SIG-M5 treated with dmso at 0.1 percent for 504 hours (cell line): ENCODE data around the gene ABHD8.
"Not testable (repeated sequence)": the region's sequence is repeated elsewhere in the genome, so short reads cannot be mapped to it uniquely, and the experiment has no call there.

Experiments used
- DNase-seq: peaks from one replicate; lab custom pipeline; 2025; ENCODE audit not compliant: unreplicated experiment; lab: John Stamatoyannopoulos, UW

ABHD8 gene

DNA sequence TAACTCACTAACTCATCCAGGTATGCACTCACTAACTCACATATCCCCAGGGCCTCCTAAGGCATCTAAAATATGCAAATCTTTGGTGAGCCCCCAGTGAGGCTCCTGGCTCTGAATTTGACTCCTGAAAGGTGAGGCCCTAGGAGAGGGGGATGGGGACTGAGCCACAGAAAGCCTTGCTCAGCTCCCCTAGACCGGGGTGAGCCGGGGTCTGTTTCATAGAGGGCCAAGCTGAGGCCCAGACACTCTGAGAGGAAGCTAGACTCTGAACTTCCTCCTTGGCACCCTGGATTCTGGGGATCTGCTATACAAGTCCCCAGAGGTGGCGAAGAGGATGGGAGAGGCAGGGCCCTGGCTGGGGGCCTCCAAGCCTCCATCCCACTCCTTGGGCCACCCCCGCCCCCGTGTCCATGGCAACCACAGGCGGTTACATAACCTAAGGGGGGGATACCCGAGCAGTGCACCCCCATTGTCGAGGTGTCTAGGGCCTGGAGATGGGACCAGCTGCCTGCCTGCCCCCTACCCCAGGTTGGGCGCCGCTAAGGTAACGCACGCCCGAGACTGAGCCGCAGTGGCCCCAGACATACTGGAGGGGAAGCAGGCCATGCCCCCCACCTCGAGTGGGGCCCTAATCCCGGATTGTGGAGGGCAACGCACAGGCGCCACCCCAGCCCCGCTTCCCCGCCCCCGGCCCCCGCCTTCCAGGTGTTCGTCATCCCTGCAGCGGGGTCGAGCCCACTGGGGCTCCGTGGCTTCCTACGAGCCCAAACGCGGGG lies 646 bp downstream of the ABHD8 start:
- DNase-seq, result peak; percentile 43

GRCh38 chr19:17300992-17301619 lies 2.1 kb downstream of the ABHD8 start:
- no peak for DNase-seq

GRCh38 chr19:17296976-17297375 lies 6.2 kb downstream of the ABHD8 start:
- no peak for DNase-seq

GRCh38 chr19:17296273-17296672 lies 7.0 kb downstream of the ABHD8 start:
- no peak for DNase-seq

GRCh38 chr19:17295551-17295950 lies 7.7 kb downstream of the ABHD8 start:
- not testable (repeated sequence) for DNase-seq

DNA sequence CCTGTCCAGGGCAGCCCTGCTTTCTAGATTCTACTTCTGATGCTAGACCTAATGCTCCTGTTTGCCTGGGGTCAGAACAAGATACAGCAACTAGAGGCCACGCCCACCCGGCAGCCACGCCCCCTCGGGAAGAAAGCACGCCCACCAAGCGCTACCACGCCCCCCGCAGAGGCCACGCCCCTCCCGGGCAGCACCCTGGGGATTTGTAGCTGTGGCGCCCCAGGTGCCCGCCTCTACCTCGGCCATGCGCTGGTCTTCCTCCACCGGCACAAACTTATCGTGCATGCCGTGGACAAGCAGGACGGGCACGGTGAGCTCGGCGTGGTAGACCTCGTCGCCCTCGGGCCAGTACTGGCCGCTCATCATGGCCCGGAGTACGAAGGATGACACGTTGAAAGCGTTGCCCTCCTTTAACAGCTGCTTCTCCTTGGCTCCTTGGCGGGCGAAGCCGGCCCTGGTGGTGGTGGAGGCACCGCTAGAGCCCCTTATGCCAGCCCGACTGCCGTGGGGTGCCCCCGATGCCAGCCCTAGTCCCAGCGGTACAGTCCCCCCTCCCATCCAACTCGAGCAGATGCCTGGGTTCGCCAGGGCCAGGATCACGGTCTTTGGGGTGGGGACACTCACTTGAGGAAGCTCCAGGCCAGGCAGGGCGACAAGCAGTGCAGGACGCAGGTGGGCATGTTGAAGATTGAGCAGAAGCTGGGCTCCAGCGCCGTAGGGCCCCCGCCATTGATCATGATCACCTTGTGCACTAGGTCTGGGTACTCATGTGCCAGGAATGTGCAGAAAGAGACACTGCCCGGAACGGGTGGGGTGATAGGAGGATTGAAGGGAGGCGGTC lies 9.0 kb downstream of the ABHD8 start:
- DNase-seq, result no peak

DNA sequence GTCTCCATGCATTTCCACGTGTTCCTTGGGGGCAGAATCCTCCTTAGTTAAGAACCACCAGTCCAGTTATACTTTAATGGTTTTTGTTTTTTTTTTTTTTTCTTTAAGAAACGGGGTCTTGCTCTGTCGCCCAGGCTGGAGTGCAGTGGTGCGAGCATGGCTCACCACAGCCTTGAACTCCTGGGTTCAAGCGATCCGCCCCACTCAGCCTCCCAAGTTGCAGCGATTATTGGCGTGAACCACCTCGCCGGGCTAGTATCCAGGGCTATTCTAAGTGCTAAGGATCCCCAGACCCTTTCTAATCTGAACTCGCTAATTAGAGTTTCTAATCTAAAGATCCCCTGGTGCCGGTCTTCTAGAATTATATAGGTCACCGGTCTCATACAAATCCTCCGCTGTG lies 9.6 kb downstream of the ABHD8 start:
- DNase-seq, result no peak

DNA sequence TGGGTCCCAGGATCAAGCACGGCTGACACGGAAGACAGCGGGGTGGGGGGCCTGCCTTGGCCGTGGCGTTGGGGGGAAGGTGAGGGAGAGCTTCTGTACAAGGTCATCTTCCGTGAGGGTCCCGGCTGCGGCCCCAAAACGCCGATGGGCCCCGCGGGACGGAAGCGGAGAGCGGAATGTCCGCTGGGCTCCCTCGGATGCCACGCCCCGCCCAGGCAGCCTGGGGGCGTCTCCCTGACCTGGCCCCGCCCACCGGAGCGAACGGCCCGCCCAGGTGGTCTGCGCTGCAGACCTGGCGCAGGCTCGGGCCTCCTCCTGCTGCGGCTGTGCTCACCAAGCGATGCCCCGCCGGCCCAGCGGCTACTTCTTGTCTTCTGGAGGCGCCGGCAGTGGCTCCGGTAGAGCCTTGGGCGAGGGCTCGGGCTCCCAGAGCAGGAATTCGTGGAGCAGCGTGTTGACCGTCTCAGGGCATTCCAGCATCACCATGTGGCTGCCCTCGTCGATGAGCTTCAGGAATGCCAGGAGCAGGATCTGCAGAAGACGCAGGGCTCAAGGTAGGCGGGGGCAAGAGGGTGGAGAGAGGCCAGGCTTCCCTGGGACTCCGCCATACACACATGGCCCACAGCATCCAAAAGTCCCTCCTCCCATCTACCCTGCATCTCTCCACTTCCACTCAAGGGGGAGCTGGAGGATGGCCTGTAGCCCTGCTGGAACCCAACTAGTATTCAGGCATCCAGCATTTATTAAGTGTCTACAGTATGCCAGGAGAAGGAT lies 10.7 kb downstream of the ABHD8 start:
- peak; percentile 88 for DNase-seq

DNA sequence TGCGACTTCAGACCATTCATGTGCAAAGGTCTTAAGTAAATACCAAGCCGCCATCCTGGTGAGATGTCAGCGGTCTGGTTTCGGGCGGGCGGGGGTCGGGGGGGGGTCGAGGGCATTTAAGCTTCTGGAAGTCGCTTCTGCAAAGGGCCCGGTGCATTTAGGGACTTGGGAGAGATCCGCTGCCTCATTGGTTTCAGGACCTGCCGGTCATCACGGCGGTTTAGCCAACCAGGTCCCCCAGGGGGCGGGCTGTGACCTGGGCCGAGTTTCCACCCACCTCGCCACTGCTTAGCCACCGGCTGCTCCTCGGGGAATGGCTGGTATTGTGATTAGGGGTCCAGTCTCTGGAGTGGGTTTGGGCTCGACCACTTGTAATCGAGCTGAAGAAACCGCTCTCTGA lies 13.7 kb downstream of the ABHD8 start:
- peak; percentile 38 for DNase-seq

DNA sequence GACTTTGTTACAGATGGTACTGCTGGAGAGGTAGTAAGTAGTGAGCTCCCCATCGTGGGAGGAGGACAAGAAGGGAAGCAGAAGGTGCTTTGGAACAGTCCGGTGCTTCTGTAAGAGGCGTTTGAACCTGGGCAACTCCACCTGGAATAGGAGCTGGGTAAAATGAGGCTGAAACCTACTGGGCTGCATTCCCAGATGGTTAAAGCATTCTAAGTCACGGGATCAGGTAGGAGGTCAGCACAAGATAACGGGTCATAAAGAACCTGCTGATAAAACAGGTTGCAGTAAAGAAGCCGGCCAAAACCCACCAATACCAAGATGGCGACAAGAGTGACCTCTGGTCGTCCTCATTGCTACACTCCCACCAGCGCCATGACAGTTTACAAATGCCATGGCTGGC lies 16.5 kb downstream of the ABHD8 start:
- no peak for DNase-seq

DNA sequence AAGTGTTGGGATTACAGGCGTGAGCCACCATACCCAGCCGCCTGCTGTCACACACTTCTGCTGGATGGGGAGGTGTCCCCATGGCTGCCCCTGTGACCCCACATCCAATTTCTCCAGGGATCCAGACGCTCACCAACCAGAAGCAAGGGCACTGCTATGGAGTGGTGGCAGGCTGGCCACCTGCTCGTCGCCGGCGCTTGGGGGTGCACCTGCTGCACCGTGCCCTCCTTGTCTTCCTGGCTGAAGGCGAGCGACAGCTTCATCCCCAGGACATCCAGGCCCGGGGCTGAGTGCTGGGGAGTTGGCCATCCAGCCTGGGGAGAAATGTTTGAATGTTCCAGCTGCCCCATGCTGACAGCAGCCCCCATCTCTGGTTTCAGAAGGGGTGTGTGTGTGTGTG lies 17.0 kb downstream of the ABHD8 start:
- no peak for DNase-seq

- DNase-seq, result no peak
Measured at GRCh38 chr19:17285415-17286135, 17.6 kb downstream of the ABHD8 start.

GRCh38 chr19:17283504-17283996 lies 19.7 kb downstream of the ABHD8 start:
- no peak for DNase-seq

GRCh38 chr19:17282488-17283125 lies 20.6 kb downstream of the ABHD8 start:
- peak; percentile 74 for DNase-seq

DNA sequence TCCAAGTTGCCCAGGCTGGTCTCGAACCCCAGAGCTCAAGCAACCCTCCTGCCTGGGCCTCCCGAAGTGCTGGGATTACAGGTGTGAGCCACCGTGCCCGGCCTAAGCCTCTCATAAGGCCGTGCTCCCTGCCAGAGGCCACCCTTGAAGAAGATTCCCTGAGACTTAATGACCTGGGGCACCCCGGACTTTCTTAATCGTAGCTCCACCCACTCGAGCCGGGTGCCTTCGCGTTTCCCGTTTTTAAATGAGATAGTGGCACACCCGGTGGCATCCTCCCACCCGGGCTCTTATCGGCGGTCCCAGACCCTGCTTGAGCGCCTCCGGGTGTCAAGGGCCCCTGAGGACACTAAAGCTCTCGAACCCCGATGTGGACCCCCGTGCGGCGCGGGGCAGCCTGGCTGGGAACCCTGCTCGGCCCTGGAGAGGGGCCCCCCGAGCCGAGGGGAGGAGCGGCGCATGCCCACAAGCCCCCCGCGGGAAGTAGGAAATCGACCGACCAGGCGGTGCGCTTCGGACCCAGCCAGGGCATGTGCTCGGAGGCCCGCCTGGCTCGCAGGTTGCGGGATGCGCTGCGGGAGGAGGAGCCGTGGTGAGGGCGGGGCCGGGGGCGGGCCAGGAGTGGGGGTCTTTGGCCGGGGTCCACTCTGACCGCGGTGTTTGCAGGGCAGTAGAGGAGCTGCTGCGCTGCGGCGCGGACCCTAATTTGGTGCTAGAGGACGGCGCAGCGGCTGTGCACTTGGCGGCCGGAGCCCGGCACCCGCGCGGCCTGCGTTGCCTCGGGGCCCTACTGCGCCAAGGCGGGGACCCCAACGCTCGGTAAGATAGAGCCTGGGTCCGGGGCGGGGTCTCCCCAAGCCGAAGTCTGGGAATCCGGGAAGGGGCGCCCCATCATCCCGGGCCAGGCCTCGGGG lies 21.6 kb downstream of the ABHD8 start, which contains the start of gene ANKLE1:
Gene ANKLE1 (plus strand): TSS at position 511 of the 914 bp plus-strand sequence. CDS start 20 bp downstream, at position 531.
- DNase-seq, result peak; percentile 81

DNA sequence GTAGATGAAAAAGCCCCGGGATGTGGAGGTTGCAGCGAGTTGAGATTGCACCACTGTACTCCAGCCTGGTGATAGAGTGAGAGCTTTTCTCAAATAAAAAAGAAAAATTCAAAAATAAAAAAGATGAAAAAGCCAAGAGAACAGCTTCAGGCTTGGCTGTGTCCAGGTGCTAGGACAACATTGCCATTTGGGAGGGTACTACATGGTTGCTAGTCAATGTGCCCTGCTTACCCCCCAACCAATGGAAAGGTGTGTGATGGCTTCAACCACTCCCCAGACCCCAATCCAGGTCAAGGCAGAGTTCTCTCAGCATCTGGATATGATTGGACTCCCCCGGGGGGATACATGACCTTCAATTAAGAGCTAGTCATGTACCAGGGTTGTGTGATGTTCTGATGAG lies 23.8 kb downstream of the ABHD8 start:
- DNase-seq, result no peak

DNA sequence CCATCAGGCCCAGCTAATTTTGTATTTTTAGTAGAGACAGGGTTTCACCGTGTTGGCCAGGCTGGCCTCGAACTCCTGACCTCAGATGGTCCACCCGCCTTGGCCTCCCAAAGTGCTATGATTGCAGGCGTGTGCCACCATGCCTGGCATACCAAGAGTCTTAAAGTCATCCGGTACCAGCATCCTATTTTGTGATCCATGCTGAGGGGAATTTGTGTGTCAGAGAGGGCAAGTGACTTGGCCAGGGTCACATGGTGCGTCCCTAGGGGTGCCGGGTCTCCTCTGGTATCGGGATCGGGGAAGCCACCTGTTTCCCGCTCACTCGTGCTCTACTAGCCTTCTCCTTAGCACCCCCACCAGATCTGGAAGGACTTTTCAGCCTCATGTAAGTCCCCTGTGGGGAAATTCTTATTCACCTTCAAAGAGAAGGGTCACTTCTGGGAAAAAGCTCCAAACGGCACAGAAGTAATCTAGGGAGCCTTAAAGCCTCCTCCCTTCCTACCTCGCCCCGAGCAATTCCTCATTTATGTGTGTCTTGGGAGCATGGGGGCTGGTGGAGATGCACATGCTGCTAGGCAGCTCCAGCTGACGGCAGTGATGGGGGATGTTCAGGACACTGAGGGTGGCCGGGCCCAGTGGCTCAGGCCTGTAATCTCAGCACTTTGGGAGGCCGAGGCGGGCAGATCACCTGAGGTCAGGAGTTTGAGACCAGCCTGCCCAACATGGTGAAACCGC lies 27.6 kb downstream of the ABHD8 start:
- no peak for DNase-seq

GRCh38 chr19:17274892-17275291 lies 28.3 kb downstream of the ABHD8 start:
- not testable (repeated sequence) for DNase-seq
